GM12891 (cell line): ENCODE results near the gene MTA3.

ENCODE experiments used
- POLR2A ChIP-seq: IDR thresholded peaks from 2 replicates; pipeline ENCODE4 v1.6.1; 2011; ENCODE audit warnings: low read depth, low read length, control low read depth
- POLR2AphosphoS5 ChIP-seq: IDR thresholded peaks from 2 replicates; pipeline ENCODE4 v1.6.1; 2011; ENCODE audit warnings: low read depth, low read length, control low read depth
- TAF1 ChIP-seq: IDR thresholded peaks from 2 replicates; pipeline ENCODE4 v1.6.1; 2011; ENCODE audit warnings: low read depth, low read length, control low read depth

DNA sequence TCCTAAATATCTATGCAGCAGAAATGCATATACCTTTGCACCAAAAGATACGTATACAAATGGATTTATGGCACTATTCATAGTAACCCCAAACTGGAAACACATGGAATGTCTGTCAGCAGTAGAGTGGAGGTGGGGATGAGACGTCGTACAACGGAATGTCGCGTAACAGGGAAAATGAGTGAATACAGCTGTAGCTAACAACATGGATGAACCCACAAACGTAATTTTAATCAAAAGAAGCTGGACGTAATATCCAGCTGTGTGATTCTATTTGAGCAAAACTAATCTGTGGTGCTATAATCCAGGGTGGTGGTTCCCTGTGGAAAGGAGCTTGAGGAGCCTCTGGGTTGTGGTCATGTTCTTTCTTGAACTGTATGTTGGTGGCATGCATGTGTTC is 89.9 kb downstream of the MTA3 start:
- TF ChIP-seq POLR2A: no peak
- TF ChIP-seq POLR2AphosphoS5: no peak
- no peak for TF ChIP-seq TAF1
